GM18508 (cell line): Measurements from ENCODE around the gene ZNF283.
"Not testable (repeated sequence)": the region's sequence is repeated elsewhere in the genome, so short reads cannot be mapped to it uniquely, and the experiment has no call there.

Experiments used
- ATAC-seq: cut with Tn5 transposase; IDR thresholded peaks from one replicate; pipeline ENCODE4 v1.9.1; 2021; ENCODE audit warnings: moderate number of reproducible peaks; ENCODE audit not compliant: insufficient read depth, unreplicated experiment

The ZNF283 gene

DNA sequence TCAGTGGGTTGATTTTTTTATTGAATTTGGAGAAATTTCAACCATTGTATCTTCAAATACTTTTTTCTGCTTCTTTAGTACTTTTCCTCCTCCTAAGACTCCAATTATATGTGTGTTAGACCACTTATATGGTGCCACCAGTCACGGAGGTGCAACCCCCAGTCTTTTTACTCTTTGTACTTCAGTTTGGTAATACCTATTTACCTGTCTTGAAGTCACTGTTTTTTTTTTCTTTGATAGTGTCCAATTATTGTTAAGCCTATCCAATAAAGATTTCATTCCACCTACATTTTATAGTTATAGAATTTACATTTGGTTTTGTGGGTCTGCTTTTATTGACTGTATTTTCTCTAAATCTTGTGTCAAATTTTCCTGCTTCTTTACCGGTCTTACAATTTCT, 14.9 kb downstream of the ZNF283 start:
- no peak for ATAC-seq

DNA sequence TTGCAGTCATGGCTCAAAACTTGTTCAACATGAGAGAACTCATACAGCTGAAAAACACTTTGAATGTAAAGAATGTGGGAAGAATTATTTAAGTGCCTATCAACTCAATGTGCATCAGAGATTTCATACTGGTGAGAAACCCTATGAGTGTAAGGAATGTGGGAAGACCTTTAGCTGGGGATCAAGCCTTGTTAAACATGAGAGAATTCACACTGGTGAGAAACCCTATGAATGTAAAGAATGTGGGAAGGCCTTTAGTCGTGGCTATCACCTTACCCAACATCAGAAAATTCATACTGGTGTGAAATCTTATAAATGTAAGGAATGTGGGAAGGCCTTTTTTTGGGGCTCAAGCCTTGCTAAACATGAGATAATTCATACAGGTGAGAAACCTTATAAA, 20.1 kb downstream of the ZNF283 start:
- ATAC-seq, result no peak

DNA sequence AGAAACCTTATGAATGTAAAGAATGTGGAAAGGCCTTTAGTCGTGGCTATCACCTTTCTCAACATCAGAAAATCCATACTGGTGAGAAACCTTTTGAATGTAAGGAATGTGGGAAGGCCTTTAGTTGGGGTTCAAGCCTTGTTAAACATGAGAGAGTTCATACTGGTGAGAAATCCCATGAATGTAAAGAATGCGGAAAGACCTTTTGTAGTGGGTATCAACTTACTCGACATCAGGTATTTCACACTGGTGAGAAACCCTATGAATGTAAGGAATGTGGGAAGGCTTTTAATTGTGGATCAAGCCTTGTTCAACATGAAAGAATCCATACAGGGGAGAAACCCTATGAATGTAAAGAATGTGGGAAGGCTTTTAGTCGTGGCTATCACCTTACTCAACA, 20.8 kb downstream of the ZNF283 start:
- no peak for ATAC-seq

GRCh38 chr19:43848821-43849220, 21.7 kb downstream of the ZNF283 start:
- no peak for ATAC-seq

DNA sequence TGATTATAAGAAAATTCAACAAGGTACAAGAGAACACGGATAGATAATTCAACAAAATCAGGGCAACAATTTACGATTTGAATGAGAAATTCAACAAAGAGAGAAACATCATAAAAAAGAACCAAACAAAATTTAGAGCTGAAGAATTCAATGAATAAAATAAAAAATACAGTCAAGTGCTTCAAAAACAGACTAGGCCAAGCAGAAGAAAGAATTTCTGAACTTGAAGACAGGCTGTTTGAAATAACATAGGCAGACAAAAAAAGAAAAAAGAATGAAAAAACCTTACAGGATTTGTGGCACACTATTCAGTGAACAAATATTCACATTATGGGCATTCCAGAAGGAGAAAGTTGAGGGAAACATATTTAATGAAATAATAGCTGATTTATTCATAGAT, 31.1 kb downstream of the ZNF283 start:
- ATAC-seq, result no peak

- ATAC-seq, result not testable (repeated sequence)
Measured at GRCh38 chr19:43866923-43867322, 39.8 kb downstream of the ZNF283 start.

GRCh38 chr19:43872547-43873336, 45.6 kb downstream of the ZNF283 start:
- ATAC-seq, result no peak

DNA sequence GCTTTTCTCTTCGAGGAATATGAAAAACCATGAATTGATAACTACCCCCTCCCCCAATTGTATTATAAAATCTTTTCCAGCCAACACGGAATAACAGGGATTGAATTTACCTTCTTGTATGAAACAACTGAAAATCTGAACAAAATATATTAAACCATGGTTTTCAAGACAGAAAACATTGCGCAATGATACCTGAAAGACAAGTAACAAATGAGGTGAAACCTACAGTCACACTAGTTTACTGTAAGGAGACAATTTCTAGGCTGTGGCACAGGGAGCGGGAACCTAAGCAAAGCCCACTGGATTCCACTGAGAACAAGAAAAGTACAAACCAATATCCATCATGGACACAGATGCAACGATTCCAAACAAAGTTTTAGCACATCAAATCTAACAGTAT, 53.4 kb downstream of the ZNF283 start:
- ATAC-seq, result no peak

- ATAC-seq, result no peak
Measured at GRCh38 chr19:43883864-43884263, 56.7 kb downstream of the ZNF283 start, which contains the start of gene ZNF404. ZNF404 (minus strand) TSS chr19:43883964.

GRCh38 chr19:43895727-43896308, 68.7 kb downstream of the ZNF283 start:
- ATAC-seq, result no peak
